HL-60 (cell line): Measurements from ENCODE around the gene OR4K14.

ENCODE experiments used
- DNase-seq, 2 experiments: peaks; one replicate each; pipeline ENCODE4 v3.0.0-alpha.2; 2010 to 2020; ENCODE audit warnings: low read depth in 1 of 2, low spot score in 1 of 2
- H3K27ac ChIP-seq: fragments of 250-450 bp; sonication (Bioruptor Pico); replicated peaks from 2 replicates; pipeline ENCODE4 v1.5.1; 2020; ENCODE audit warnings: mild to moderate bottlenecking, moderate library complexity
- H3K27me3 ChIP-seq: fragments of 250-450 bp; sonication (Bioruptor Pico); 2 replicates; pipeline ENCODE4 v1.5.1; 2021; ENCODE audit warnings: mild to moderate bottlenecking, moderate library complexity; ENCODE audit not compliant: insufficient read depth, poor library complexity, severe bottlenecking
- H3K4me3 ChIP-seq: replicated peaks from 2 replicates; pipeline ENCODE4 v1.5.1; 2011; ENCODE audit warnings: mild to moderate bottlenecking, control low read depth, low read length; ENCODE audit not compliant: insufficient read depth
- CTCF ChIP-seq: IDR thresholded peaks from one replicate; pipeline ENCODE4 v1.5.1; 2011; ENCODE audit warnings: low read length, control low read depth, inconsistent platforms; ENCODE audit not compliant: insufficient read depth
- GABPA ChIP-seq: IDR thresholded peaks from 2 replicates; pipeline ENCODE4 v1.6.1; 2012; ENCODE audit warnings: low read depth
- POLR2AphosphoS5 ChIP-seq: IDR thresholded peaks from 2 replicates; pipeline ENCODE4 v1.6.1; 2012; ENCODE audit warnings: low read depth
- SPI1 ChIP-seq: IDR thresholded peaks from 2 replicates; pipeline ENCODE4 v1.6.1; 2012; ENCODE audit warnings: low read depth, mild to moderate bottlenecking, borderline replicate concordance
- long read RNA-seq: library from polyadenylated mRNA; unstranded; transcript quantifications from one replicate; pipeline ENCODE4 v2.0.0, GENCODE V29; 2020
- TF ChIP-seq, protein P1 (sequence below): IDR thresholded peaks from 2 replicates; pipeline ENCODE4 v1.6.1; 2012; ENCODE audit warnings: low read depth; ENCODE audit not compliant: insufficient replicate concordance

Gene OR4K14, protein sequence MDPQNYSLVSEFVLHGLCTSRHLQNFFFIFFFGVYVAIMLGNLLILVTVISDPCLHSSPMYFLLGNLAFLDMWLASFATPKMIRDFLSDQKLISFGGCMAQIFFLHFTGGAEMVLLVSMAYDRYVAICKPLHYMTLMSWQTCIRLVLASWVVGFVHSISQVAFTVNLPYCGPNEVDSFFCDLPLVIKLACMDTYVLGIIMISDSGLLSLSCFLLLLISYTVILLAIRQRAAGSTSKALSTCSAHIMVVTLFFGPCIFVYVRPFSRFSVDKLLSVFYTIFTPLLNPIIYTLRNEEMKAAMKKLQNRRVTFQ
- long read RNA-seq, result 0 reads

DNA sequence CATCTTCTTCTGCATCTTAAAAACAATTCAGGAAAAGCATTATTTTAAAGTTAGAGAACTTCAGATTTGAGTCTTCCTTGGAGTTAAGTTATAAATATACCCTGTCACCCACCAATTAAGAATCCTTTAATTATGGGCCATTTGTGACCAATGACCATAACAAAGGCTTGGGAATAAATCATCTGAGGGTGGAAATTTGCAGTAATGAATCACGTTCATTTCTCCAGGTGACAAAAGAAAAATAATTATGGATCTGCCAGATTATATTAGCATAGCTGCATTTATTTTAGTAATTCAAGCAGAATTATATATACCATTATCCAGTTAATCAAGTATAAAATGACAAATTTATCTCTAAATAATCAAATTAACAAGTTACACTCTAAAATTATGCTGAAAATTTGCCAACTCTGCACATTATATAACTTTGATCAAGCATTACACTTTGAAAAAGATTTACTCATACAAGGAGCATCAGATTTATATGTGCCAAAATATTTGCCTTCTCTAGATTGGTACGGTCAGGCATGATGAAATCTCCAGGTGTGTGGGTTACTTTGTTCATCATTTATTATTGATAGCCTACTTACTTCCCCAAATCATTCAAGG lies at the start of gene OR4K14:
OR4K14 (minus strand) TSS at position 51 of the 609 bp plus-strand sequence. CDS start 4,114 bp downstream, outside the sequence.
- Histone ChIP-seq H3K27me3 (peaks cover 4% of the 10 kb centered on the region), H3K4me3 (no peak within 1 kb of the TSS), H3K27ac (no peak within 1 kb of the TSS)
- TF ChIP-seq SPI1 (no peak), GABPA (no peak), POLR2AphosphoS5 (no peak), CTCF (no peak)
- TF ChIP-seq, protein P1, sequence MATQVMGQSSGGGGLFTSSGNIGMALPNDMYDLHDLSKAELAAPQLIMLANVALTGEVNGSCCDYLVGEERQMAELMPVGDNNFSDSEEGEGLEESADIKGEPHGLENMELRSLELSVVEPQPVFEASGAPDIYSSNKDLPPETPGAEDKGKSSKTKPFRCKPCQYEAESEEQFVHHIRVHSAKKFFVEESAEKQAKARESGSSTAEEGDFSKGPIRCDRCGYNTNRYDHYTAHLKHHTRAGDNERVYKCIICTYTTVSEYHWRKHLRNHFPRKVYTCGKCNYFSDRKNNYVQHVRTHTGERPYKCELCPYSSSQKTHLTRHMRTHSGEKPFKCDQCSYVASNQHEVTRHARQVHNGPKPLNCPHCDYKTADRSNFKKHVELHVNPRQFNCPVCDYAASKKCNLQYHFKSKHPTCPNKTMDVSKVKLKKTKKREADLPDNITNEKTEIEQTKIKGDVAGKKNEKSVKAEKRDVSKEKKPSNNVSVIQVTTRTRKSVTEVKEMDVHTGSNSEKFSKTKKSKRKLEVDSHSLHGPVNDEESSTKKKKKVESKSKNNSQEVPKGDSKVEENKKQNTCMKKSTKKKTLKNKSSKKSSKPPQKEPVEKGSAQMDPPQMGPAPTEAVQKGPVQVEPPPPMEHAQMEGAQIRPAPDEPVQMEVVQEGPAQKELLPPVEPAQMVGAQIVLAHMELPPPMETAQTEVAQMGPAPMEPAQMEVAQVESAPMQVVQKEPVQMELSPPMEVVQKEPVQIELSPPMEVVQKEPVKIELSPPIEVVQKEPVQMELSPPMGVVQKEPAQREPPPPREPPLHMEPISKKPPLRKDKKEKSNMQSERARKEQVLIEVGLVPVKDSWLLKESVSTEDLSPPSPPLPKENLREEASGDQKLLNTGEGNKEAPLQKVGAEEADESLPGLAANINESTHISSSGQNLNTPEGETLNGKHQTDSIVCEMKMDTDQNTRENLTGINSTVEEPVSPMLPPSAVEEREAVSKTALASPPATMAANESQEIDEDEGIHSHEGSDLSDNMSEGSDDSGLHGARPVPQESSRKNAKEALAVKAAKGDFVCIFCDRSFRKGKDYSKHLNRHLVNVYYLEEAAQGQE, result no peak
- DNase-seq, result no peak

DNA sequence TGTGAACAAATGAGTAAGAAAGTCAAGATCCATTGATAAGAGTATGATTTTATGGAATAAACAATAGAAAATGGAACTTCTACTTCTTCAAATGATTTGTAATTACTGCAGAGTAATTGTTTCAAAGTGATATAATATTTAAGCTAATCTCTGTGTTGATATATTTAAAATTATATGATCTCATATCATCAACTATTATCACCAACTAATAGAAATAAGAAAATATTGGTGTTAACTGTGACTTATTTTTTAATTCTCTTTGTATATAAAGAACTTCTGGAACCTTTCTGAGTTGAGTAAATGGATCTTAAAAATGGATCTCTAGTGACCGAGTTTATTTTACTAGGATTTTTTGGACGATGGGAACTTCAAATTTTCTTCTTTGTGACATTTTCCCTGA lies 40.6 kb upstream of the OR4K14 start, which contains the start of gene OR4L1:
OR4L1 (plus strand) TSS at position 301 of the 400 bp plus-strand sequence; CDS start at position 301, 0 bp downstream.
- Histone ChIP-seq H3K27ac (no peak within 1 kb of the TSS), H3K27me3 (no peaks in the 10 kb centered on the region), H3K4me3 (no peak within 1 kb of the TSS)
- no peak for DNase-seq
- TF ChIP-seq CTCF (no peak), GABPA (no peak), SPI1 (no peak), POLR2AphosphoS5 (no peak)
- TF ChIP-seq, protein P1, result no peak

DNA sequence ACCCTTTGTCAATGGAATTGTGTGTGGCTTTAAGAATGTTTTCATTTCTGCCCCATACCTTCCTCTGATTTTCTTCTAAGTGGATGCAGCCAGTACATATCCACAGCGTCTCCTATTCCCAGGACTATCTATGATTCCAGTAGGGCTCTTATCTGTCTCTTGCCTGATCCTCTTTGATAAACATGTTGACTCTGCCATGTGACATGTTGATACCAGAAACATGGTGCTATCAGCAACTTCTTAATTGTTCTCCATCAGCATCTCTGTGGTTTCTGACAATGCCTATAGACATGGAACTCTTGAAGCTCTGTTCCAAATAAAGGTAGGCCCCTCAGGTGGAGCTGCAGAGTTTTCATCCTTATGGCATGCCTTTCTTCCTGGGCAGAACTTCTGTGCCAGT lies 29.1 kb upstream of the OR4K14 start:
- DNase-seq, result no peak
- TF ChIP-seq GABPA, result no peak
- TF ChIP-seq CTCF, result no peak
- no peak for TF ChIP-seq POLR2AphosphoS5
- TF ChIP-seq, protein P1, result no peak
- no peak for TF ChIP-seq SPI1

More for the DNA sequence above, 29.1 kb upstream of the OR4K14 start:
- H3K27ac ChIP-seq, result no peak overlapping the region
- H3K4me3 ChIP-seq, result no peak overlapping the region
- H3K27me3 ChIP-seq, result no peaks in the 10 kb centered on the region
